Ramos (cell line): ENCODE data around the gene SMAD3.
"Not testable (repeated sequence)": the region's sequence is repeated elsewhere in the genome, so short reads cannot be mapped to it uniquely, and the experiment has no call there.

Source experiments
- in situ Hi-C: fragments of 300-500 bp; cut with MboI; formaldehyde crosslinking; loops from one replicate; pipeline ENCODE4 v1.14.3; 2022; ENCODE audit warnings: low sequenced_read_pairs; ENCODE audit not compliant: unreplicated experiment

SMAD3 gene

GRCh38 chr15:67065531-67066005 lies at the start of gene SMAD3:
Gene SMAD3, plus strand, starts transcription at chr15:67065602. Its CDS starts 553 bp downstream, at chr15:67066155.
- in situ Hi-C loops = no loop called here

DNA sequence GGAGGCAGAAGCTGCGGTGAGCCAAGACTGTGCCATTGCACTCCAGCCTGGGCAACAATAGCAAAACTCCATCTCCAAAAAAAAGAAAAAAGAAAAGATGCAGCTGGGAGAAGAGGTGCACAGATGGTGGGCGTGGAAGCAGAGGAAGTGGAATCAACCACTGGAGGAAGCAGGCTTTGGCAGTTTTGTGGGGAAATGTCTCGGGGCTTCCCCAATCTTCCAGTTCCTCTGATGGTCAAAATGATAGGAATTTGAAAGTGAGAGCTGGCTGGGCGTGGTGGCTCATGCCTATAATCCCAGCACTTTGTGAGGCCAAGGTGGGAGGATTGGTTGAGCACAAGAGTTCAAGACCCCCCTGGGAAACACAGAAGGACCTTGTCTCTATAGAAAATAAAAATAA lies 48.1 kb upstream of the SMAD3 start:
- in situ Hi-C loops = no loop called here

DNA sequence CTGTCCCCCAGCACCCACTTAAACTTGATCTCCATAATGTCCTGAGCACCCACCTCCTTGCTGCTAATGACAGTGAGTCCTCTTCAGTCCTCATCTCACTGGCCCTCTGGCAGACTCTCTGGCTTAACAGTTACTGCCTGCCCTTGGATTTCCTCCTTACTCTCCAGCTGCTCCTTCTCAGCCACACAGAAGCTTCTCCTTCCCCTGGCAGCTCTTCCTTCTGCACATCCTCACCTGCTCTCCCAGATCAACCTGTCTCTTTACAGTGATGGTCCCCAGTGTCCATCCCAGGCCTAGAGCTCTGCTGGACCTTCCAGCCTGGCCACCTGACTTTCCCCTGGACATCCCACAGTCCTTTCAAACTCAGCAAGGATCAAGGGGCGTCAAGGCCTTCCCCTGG lies 47.4 kb upstream of the SMAD3 start:
- in situ Hi-C loops = no loop called here

- in situ Hi-C loops = no loop called here
These were observed 47.0 kb upstream of the SMAD3 start for GRCh38 chr15:67018441-67018840.

- in situ Hi-C loops = no loop called here
These were observed 46.3 kb upstream of the SMAD3 start for GRCh38 chr15:67019069-67019468.

GRCh38 chr15:67019884-67020520 lies 45.4 kb upstream of the SMAD3 start:
- in situ Hi-C loops = no loop called here

GRCh38 chr15:67020668-67021067 lies 44.7 kb upstream of the SMAD3 start:
- in situ Hi-C loops = not testable (repeated sequence)

- in situ Hi-C loops = no loop called here
These were observed 43.9 kb upstream of the SMAD3 start for GRCh38 chr15:67021455-67021854.

GRCh38 chr15:67022587-67023105 lies 42.8 kb upstream of the SMAD3 start:
- in situ Hi-C loops = no loop called here

DNA sequence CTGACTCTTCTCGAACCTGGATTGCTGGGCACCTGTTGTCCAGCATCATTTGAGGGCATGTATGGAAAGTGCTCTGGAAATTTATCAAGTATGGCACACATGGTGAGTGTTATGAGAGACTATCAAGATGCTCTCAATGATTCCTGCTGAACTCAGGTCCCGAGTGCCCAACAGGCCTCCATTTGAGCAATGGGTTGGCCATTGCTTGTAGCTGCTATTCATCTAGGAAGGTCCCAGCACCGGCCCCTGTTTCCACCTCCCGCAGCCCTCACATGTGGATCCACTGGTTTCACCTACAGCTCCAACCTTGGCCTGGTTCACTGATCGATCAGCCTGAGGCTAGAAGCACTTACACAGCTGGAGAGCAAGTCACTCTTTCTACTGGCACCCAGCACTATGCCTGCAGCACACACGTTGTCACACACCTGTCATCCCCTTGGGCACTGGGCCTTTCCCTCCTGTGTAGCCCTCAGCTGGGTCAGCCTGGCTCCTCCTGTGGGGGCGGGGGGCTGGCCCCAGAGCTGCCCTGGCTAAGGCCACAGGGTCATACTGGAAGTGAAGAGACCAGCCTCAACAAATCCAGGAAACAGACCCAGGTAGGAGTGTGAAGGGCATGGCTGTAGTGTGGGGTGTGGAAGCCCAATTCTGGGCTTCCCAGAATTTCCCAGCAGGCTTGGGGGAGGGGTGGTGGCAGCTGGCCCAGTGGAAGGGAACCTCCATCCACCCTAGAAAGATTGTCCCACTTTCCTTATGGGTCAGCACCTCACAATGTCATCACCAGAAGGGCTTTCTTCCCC lies 41.7 kb upstream of the SMAD3 start:
- in situ Hi-C loops = no loop called here

- in situ Hi-C loops = no loop called here
These were observed 40.9 kb upstream of the SMAD3 start for GRCh38 chr15:67024314-67024997.

DNA sequence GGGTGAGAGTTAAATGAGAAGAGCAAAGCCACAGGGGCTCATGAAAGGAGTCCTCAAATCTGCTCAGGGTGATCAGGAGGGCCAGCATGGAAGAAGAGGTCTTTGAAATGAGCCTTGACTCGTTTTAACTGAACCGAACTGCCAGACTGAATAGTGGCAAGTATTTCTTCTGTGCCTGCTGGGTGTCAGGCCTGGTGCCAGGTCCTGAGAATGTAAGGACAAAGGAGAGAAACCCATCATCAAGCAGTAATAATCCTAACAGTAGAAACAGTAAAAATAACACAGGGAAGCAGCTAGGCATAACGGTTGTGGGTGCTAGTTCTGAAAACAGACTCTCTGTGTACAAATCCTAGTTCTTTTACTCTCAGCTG lies 40.4 kb upstream of the SMAD3 start:
- in situ Hi-C loops = no loop called here

GRCh38 chr15:67025719-67026609 lies 39.4 kb upstream of the SMAD3 start:
- in situ Hi-C loops = no loop called here

DNA sequence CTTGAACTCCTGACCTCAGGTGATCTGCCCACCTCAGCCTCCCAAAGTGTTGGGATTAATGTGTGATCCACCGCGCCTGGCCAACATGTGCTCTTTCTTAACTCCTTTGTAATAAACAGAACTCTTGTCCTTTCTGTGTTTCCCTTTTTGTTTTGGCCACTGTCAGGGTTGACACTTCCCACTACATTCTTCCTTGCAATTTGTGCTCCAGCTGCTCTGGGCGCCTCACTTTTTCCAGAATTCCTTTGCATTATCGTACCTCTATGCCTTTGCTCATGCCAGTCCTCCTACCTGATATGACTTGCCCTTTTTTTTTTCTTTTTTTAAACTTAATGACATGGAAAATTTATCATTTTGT lies 38.8 kb upstream of the SMAD3 start:
- in situ Hi-C loops = no loop called here

DNA sequence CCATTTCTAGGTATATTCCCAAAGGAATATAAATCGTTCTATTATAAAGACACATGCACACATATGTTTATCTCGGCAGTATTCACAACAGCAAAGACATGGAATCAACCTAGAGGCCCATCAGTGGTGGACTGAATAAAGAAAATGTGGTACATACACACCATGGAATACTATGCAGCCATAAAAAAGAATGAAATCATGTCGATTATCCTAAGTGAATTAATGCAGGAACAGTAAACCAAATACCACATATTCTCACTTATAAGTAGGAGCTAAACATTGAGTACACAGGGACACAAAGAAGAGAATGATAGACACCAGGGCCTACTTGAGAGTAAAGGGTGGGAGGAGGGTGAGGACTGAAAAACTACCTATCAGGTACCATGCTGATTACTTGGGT lies 37.0 kb upstream of the SMAD3 start:
- in situ Hi-C loops = not testable (repeated sequence)

DNA sequence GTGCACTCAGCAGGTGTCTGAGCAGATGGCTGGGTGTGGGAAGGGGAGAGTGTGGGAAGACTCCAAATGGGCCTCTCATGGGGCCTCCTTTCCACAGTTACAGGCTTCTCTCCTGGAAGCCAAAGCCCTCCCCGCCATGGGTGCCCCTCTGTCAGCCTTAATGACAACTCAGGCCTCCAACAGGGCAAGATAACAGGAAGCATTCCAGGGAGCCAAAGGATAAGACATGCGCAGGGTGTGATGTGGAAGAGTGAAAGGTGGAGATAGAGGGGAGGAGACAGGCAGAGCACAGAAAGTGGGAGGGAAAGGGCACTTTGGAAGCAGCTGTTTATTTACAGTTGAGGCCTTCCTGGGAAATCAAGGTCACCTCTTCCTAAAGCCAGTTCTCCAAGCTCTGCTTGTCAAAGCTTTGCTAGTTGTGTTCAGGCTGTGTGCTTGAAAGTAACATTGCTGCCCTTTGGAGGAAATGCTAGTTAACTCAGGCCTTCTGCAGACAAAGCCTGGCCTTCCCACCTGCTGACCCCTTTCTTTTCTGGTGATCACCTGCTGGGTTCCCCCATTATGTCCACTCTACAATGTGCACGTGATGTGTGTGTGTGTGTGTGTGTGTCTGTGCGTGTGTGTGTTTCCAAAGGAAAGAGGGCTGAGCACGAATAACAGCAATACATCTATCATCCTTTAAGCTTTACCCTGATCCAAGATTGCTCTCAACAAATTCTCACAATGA lies 35.2 kb upstream of the SMAD3 start:
- in situ Hi-C loops = no loop called here

- in situ Hi-C loops = no loop called here
These were observed 34.1 kb upstream of the SMAD3 start for GRCh38 chr15:67031331-67031730.

GRCh38 chr15:67032608-67033007 lies 32.8 kb upstream of the SMAD3 start:
- in situ Hi-C loops = no loop called here

DNA sequence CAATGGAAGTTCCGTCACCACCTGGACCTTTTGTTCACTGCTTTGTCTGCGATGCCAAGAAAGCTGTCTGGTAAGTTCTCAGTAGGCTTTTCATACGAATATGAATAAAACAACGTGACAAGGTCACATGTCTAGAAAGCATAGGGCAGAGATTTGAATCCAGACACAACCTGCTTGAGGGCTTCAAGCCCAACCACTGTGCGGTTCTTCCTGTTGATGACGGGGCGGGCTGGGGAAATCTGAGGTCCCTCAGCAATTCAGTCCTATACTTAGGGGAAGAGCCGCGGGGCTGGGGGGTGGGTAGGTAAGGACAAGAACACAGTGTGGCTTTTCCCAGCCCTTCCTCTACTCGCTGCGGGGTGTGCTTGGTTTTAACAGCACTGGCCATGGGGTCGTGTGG lies 32.4 kb upstream of the SMAD3 start:
- in situ Hi-C loops = no loop called here
